K562 (cell line): ENCODE results near the gene KLHL18. TPM values are rescaled to one million over a fixed set of nuclear protein-coding genes. Genes with fewer than 3 reads are reported as not detected.

ENCODE experiments used
- ARID1B ChIP-seq: fragments of 450-650 bp; IDR thresholded peaks from 2 replicates; pipeline ENCODE4 v1.6.1; 2016; ENCODE audit warnings: antibody characterized with exemption, mild to moderate bottlenecking, inconsistent platforms
- CBX3 ChIP-seq, 2 experiments: IDR thresholded peaks; 1 replicate in 1 of 2; 2 replicates in 1 of 2; pipeline ENCODE4 v1.6.1; 2012; ENCODE audit warnings: inconsistent platforms in 2 of 2, low read length in 2 of 2, borderline replicate concordance in 1 of 2, control low read depth in 1 of 2
- CHCHD3 ChIP-seq: fragments of 250-450 bp; sonication (Bioruptor Pico); IDR thresholded peaks from 2 replicates; pipeline ENCODE4 v2.1.2; 2022; ENCODE audit warnings: mild to moderate bottlenecking
- EHMT2 ChIP-seq: fragments of 450-650 bp; IDR thresholded peaks from 2 replicates; pipeline ENCODE4 v1.6.1; 2018; ENCODE audit warnings: antibody characterized with exemption
- ETV1 ChIP-seq: fragments of 450-650 bp; conservative IDR thresholded peaks from 2 replicates; pipeline ENCODE4 v1.6.1; 2016; ENCODE audit warnings: missing genetic modification characterization, control low read depth, low read depth, missing compliant biosample characterization
- MAFF ChIP-seq: IDR thresholded peaks from 2 replicates; pipeline ENCODE4 v1.6.1; 2012; ENCODE audit warnings: low read length, improper control_type of control experiment
- MAZ ChIP-seq, 2 experiments: fragments of 450-650 bp in 1 of 2; sonication (generic) in 1 of 2; formaldehyde crosslinking; IDR thresholded peaks in 1 of 2; conservative IDR thresholded peaks in 1 of 2; 2 replicates each; pipeline versions ENCODE4 v1.4.0 to v1.5.0; 2020; ENCODE audit warnings: mild to moderate bottlenecking in 1 of 2, missing genetic modification reagents in 1 of 2
- MCM2 ChIP-seq: fragments of 450-650 bp; IDR thresholded peaks from 2 replicates; pipeline ENCODE4 v1.6.1; 2017; ENCODE audit warnings: low read depth, mild to moderate bottlenecking
- POLR2AphosphoS5 ChIP-seq: IDR thresholded peaks from 2 replicates; pipeline ENCODE4 v1.6.1; 2011; ENCODE audit warnings: mild to moderate bottlenecking, low read depth, low read length, moderate library complexity; ENCODE audit not compliant: control insufficient read depth, insufficient read depth
- POU5F1 ChIP-seq: fragments of 150-350 bp; IDR thresholded peaks from 2 replicates; pipeline ENCODE4 v1.6.1; 2014; ENCODE audit warnings: borderline replicate concordance, low read length, low read depth, mild to moderate bottlenecking; ENCODE audit not compliant: partially characterized antibody
- SMC3 ChIP-seq: conservative IDR thresholded peaks from 2 replicates; pipeline ENCODE4 v1.6.1; 2011; ENCODE audit warnings: low read depth, low read length, improper control_type of control experiment; ENCODE audit not compliant: insufficient read depth
- SP1 ChIP-seq: sonication (generic); formaldehyde crosslinking; IDR thresholded peaks from 2 replicates; pipeline ENCODE4 v1.8.1; 2022; ENCODE audit warnings: mild to moderate bottlenecking, missing genetic modification reagents
- SRSF7 ChIP-seq: fragments of 200-400 bp; formaldehyde crosslinking; optimal IDR thresholded peaks from 2 replicates; pipeline ENCODE3; 2017; ENCODE audit warnings: mild to moderate bottlenecking, low read depth, low read length
- TEAD4 ChIP-seq, 2 experiments: sonication (generic) in 1 of 2; formaldehyde crosslinking in 1 of 2; IDR thresholded peaks; 2 replicates each; pipeline versions ENCODE4 v1.6.1 to v1.8.0; 2012 to 2022; ENCODE audit warnings: borderline replicate concordance in 1 of 2, inconsistent platforms in 1 of 2, low read length in 1 of 2, mild to moderate bottlenecking in 1 of 2, missing genetic modification reagents in 1 of 2
- WHSC1 ChIP-seq: IDR thresholded peaks from one replicate; pipeline ENCODE4 v1.6.1; 2012; ENCODE audit warnings: low read length, control low read depth, inconsistent platforms
- ZNF785 ChIP-seq: fragments of 250-450 bp; sonication (Bioruptor Pico); IDR thresholded peaks from 2 replicates; pipeline ENCODE4 v1.4.0; 2020; ENCODE audit warnings: mild to moderate bottlenecking
- polyA plus RNA-seq, 8 experiments: library from polyadenylated mRNA; depleted of rRNA in 4 of 8; stranded (reverse) in 5 of 8; unstranded in 3 of 8; fragments of >200 nt; fragmentation: Nextera tagmentation in 2 of 8; fragmentation: Illumina TruSeq in 1 of 8; extraction: Ambion mirVana in 2 of 8; extraction: Trizol in 1 of 8; gene quantifications; 2 replicates each; pipeline versions ENCODE4 v1.2.1 to v1.2.3, GENCODE V29; 2011 to 2014; ENCODE audit warnings: inconsistent platforms in 1 of 8, missing spikeins in 1 of 8
- total RNA-seq, 7 experiments: library from RNA; depleted of rRNA in 6 of 7; stranded (reverse); fragments of >200 nt in 6 of 7; fragmentation: Illumina TruSeq in 2 of 7; extraction: Trizol in 2 of 7; gene quantifications; 2 replicates each; pipeline versions ENCODE4 v1.2.1 to v1.2.3, GENCODE V29; 2011 to 2021; ENCODE audit warnings: low replicate concordance in 1 of 7
- TF ChIP-seq, protein P1 (sequence below): sonication (generic); formaldehyde crosslinking; IDR thresholded peaks from 2 replicates; pipeline ENCODE4 v1.8.0; 2022; ENCODE audit warnings: mild to moderate bottlenecking, missing genetic modification reagents
- TF ChIP-seq, protein P2 (sequence below): sonication (generic); formaldehyde crosslinking; IDR thresholded peaks from 2 replicates; pipeline ENCODE4 v1.8.1; 2022; ENCODE audit warnings: missing genetic modification reagents
- TF ChIP-seq, protein P3 (sequence below): fragments of 250-450 bp; sonication (Bioruptor Pico); IDR thresholded peaks from 2 replicates; pipeline ENCODE4 v1.4.0; 2020; ENCODE audit warnings: mild to moderate bottlenecking, moderate library complexity
- TF ChIP-seq, protein P4 (sequence below): fragments of 250-450 bp; sonication (Bioruptor Pico); IDR thresholded peaks from 2 replicates; pipeline ENCODE4 v1.9.0; 2021; ENCODE audit warnings: mild to moderate bottlenecking

KLHL18 gene
- total and polyA plus RNA-seq, 9 of the 15 experiments (the other 6 are each of a cell fraction or from before 2014, with no cell fraction given) = 26.7 to 97.5 (median 48.7) TPM

DNA sequence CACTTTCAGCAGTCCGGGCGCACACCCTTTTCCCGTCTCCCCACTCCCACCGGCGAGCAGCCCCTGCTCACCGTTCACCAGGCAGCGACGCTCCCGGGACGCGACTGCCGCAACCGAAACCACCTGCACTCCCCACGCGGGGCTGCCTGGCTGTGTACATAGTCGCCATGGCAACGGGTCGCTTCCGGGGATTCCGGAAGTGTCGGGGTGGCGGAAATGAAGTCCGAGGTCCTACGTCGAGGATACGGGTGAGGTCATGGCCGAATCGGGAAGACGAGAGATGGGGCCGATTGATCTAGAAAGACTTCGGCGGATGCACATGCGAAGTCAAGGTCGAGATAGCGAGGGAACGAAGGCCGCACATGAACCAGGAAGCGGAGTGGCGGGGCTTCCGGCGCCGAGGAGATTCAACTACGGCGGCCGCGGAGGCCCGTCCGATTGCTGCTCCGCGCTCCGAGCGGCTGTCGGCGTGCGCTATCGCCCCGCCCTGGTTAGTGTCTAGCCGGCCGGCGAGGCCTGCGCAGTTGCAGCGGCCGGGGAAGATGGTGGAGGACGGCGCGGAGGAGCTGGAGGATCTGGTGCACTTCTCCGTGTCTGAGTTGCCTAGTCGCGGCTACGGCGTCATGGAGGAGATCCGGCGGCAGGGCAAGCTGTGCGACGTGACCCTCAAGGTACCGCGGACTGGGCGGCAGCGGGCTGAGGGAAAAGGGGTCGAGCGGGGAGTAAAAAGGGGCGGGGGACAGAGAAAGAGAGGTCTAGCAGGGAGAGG is at the start of gene KLHL18, which contains the start of gene KIF9 (continued):
- TF ChIP-seq, protein P1, sequence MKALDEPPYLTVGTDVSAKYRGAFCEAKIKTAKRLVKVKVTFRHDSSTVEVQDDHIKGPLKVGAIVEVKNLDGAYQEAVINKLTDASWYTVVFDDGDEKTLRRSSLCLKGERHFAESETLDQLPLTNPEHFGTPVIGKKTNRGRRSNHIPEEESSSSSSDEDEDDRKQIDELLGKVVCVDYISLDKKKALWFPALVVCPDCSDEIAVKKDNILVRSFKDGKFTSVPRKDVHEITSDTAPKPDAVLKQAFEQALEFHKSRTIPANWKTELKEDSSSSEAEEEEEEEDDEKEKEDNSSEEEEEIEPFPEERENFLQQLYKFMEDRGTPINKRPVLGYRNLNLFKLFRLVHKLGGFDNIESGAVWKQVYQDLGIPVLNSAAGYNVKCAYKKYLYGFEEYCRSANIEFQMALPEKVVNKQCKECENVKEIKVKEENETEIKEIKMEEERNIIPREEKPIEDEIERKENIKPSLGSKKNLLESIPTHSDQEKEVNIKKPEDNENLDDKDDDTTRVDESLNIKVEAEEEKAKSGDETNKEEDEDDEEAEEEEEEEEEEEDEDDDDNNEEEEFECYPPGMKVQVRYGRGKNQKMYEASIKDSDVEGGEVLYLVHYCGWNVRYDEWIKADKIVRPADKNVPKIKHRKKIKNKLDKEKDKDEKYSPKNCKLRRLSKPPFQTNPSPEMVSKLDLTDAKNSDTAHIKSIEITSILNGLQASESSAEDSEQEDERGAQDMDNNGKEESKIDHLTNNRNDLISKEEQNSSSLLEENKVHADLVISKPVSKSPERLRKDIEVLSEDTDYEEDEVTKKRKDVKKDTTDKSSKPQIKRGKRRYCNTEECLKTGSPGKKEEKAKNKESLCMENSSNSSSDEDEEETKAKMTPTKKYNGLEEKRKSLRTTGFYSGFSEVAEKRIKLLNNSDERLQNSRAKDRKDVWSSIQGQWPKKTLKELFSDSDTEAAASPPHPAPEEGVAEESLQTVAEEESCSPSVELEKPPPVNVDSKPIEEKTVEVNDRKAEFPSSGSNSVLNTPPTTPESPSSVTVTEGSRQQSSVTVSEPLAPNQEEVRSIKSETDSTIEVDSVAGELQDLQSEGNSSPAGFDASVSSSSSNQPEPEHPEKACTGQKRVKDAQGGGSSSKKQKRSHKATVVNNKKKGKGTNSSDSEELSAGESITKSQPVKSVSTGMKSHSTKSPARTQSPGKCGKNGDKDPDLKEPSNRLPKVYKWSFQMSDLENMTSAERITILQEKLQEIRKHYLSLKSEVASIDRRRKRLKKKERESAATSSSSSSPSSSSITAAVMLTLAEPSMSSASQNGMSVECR (CRISPR knock-in tag) = peak; percentile 100
- TF ChIP-seq WHSC1 = no peak
- peak; percentile 56; the same call in 1 of the 2 replicates for TF ChIP-seq ARID1B
- no peak for TF ChIP-seq MCM2
- TF ChIP-seq, protein P2, sequence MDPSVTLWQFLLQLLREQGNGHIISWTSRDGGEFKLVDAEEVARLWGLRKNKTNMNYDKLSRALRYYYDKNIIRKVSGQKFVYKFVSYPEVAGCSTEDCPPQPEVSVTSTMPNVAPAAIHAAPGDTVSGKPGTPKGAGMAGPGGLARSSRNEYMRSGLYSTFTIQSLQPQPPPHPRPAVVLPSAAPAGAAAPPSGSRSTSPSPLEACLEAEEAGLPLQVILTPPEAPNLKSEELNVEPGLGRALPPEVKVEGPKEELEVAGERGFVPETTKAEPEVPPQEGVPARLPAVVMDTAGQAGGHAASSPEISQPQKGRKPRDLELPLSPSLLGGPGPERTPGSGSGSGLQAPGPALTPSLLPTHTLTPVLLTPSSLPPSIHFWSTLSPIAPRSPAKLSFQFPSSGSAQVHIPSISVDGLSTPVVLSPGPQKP = no peak
- peak; percentile 62 for TF ChIP-seq POLR2AphosphoS5
- no peak for TF ChIP-seq SMC3
- TF ChIP-seq MAZ (CRISPR knock-in tag; conservative IDR thresholded peaks at IDR 0.05 in 1 of 2, IDR thresholded peaks at IDR 0.05 in 1 of 2) = peak; percentile 94 to 99
- TF ChIP-seq SRSF7 = no peak
- TF ChIP-seq, protein P3, sequence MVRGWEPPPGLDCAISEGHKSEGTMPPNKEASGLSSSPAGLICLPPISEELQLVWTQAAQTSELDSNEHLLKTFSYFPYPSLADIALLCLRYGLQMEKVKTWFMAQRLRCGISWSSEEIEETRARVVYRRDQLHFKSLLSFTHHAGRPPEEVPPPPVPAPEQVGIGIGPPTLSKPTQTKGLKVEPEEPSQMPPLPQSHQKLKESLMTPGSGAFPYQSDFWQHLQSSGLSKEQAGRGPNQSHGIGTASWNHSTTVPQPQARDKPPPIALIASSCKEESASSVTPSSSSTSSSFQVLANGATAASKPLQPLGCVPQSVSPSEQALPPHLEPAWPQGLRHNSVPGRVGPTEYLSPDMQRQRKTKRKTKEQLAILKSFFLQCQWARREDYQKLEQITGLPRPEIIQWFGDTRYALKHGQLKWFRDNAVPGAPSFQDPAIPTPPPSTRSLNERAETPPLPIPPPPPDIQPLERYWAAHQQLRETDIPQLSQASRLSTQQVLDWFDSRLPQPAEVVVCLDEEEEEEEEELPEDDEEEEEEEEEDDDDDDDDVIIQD = no peak
- TF ChIP-seq, protein P4, sequence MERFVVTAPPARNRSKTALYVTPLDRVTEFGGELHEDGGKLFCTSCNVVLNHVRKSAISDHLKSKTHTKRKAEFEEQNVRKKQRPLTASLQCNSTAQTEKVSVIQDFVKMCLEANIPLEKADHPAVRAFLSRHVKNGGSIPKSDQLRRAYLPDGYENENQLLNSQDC (CRISPR knock-in tag) = no peak
- no peak for TF ChIP-seq ZNF785 (CRISPR knock-in tag)
- TF ChIP-seq SP1 (CRISPR knock-in tag) = peak; percentile 93
- TF ChIP-seq EHMT2 = 0 out of 2 replicates have a peak, but pooled peaks have one; percentile 33
- TF ChIP-seq ETV1 (tag) = peak; percentile 100
- TF ChIP-seq CBX3 (IDR thresholded peaks at IDR 0.05; ENCODE audit: borderline replicate concordance in 1 of 2, low read length in 2 of 2) = peak in 1 of 2 experiments; percentile 88; a peak in 2 of 3 replicates
- TF ChIP-seq POU5F1 = peak; percentile 97
- TF ChIP-seq MAFF = no peak
- TF ChIP-seq TEAD4 (IDR thresholded peaks at IDR 0.05; ENCODE audit: low read length) = 0 out of 2 replicates have a peak, but pooled peaks have one; percentile 30
- TF ChIP-seq TEAD4 (CRISPR knock-in tag; IDR thresholded peaks at IDR 0.05; ENCODE audit: borderline replicate concordance) = no peak
- TF ChIP-seq CHCHD3 (CRISPR knock-in tag) = no peak
